ENCODE measurements around the gene IRF2BPL. TPM values are rescaled to one million over a fixed set of nuclear protein-coding genes. Genes with fewer than 3 reads are reported as not detected.

IRF2BPL gene
- total RNA-seq, 1 donor from 2014 or later: 4.8 TPM

GRCh38 chr14:77059276-77059915 lies 30.9 kb upstream of the IRF2BPL start:
- Histone ChIP-seq H3K27ac (no peak overlapping the region), H3K4me2 (no peak overlapping the region)

GRCh38 chr14:77058785-77059184 lies 30.3 kb upstream of the IRF2BPL start:
- Histone ChIP-seq H2AFZ (replicated peaks) (peak overlapping the region; percentile 64), H3K4me2 (no peak overlapping the region), H3K9me3 (ENCODE audit: low read depth) (no peaks in the 10 kb centered on the region), H3K4me1 (no peaks in the 10 kb centered on the region), H3K79me2 (ENCODE audit: low read depth) (no peaks in the 10 kb centered on the region), H3K27me3 (no peaks in the 10 kb centered on the region), H3F3A (ENCODE audit: low read depth) (no peaks in the 10 kb centered on the region), H3K36me3 (no peaks in the 10 kb centered on the region), H3K4me3 (no peak overlapping the region), H3K27ac (no peak overlapping the region), H4K20me1 (ENCODE audit: low read depth) (no peaks in the 10 kb centered on the region), H3K9ac (no peak overlapping the region)
- H3K9me3 Mint-ChIP-seq: peaks cover 2% of the 10 kb centered on the region
- H3K27me3 Mint-ChIP-seq (ENCODE audit: insufficient read depth, low read depth): peaks cover 16% of the 10 kb centered on the region
- no peak for TF ChIP-seq CTCF (IDR thresholded peaks at IDR 0.05)
- TF ChIP-seq EZH2 (IDR thresholded peaks at IDR 0.05): no peak
- TF ChIP-seq EZH2phosphoT487 (IDR thresholded peaks at IDR 0.05): no peak
- H3K27ac Mint-ChIP-seq: peak overlapping the region; percentile 98
- peaks cover 31% of the 10 kb centered on the region for H3K4me1 Mint-ChIP-seq
- DNase-seq (ENCODE audit: low spot score): no peak
- H3K36me3 Mint-ChIP-seq: peaks cover 1% of the 10 kb centered on the region
- H3K4me3 Mint-ChIP-seq: no peak overlapping the region

More at GRCh38 chr14:77059276-77059915, 30.9 kb upstream of the IRF2BPL start:
- peak overlapping the region; percentile 43 for H3K4me3 Mint-ChIP-seq
- H2AFZ ChIP-seq (replicated peaks): peak overlapping the region; percentile 64
- peaks cover 2% of the 10 kb centered on the region for H3K9me3 Mint-ChIP-seq
- H3K4me1 Mint-ChIP-seq: peaks cover 36% of the 10 kb centered on the region
- H3K9me3 ChIP-seq (ENCODE audit: low read depth): no peaks in the 10 kb centered on the region
- peaks cover 16% of the 10 kb centered on the region for H3K27me3 Mint-ChIP-seq (ENCODE audit: insufficient read depth, low read depth)
- H4K20me1 ChIP-seq (ENCODE audit: low read depth): no peaks in the 10 kb centered on the region
- H3K79me2 ChIP-seq (ENCODE audit: low read depth): no peaks in the 10 kb centered on the region
- H3K4me3 ChIP-seq: no peak overlapping the region
- H3F3A ChIP-seq (ENCODE audit: low read depth): no peaks in the 10 kb centered on the region
- H3K27me3 ChIP-seq: no peaks in the 10 kb centered on the region
- TF ChIP-seq EZH2phosphoT487 (IDR thresholded peaks at IDR 0.05): no peak
- peak; percentile 6 for TF ChIP-seq CTCF (IDR thresholded peaks at IDR 0.05)
- TF ChIP-seq EZH2 (IDR thresholded peaks at IDR 0.05): no peak
- H3K36me3 Mint-ChIP-seq: peaks cover 2% of the 10 kb centered on the region
- peaks cover 4% of the 10 kb centered on the region for H3K4me1 ChIP-seq
- H3K27ac Mint-ChIP-seq: peak overlapping the region; percentile 98
- no peaks in the 10 kb centered on the region for H3K36me3 ChIP-seq
- H3K9ac ChIP-seq: no peak overlapping the region
- peak; percentile 34 for DNase-seq (ENCODE audit: low spot score)

GRCh38 chr14:77058117-77058516 lies 29.6 kb upstream of the IRF2BPL start:
- no peaks in the 10 kb centered on the region for H3K9me3 ChIP-seq (ENCODE audit: low read depth)
- Mint-ChIP-seq H3K27ac (peak overlapping the region; percentile 79), H3K4me3 (no peak overlapping the region), H3K36me3 (no peaks in the 10 kb centered on the region), H3K9me3 (peaks cover 2% of the 10 kb centered on the region), H3K4me1 (peaks cover 27% of the 10 kb centered on the region), H3K27me3 (ENCODE audit: insufficient read depth, low read depth) (peaks cover 16% of the 10 kb centered on the region)
- no peaks in the 10 kb centered on the region for H3F3A ChIP-seq (ENCODE audit: low read depth)
- no peaks in the 10 kb centered on the region for H3K79me2 ChIP-seq (ENCODE audit: low read depth)
- H3K27ac ChIP-seq: no peak overlapping the region
- no peak overlapping the region for H3K4me2 ChIP-seq
- TF ChIP-seq CTCF (IDR thresholded peaks at IDR 0.05) (no peak), EZH2 (IDR thresholded peaks at IDR 0.05) (no peak), EZH2phosphoT487 (IDR thresholded peaks at IDR 0.05) (no peak)
- no peaks in the 10 kb centered on the region for H4K20me1 ChIP-seq (ENCODE audit: low read depth)
- H3K4me1 ChIP-seq: no peaks in the 10 kb centered on the region
- H3K9ac ChIP-seq: no peak overlapping the region
- H3K4me3 ChIP-seq: no peak overlapping the region
- no peaks in the 10 kb centered on the region for H3K27me3 ChIP-seq
- no peak overlapping the region for H2AFZ ChIP-seq (replicated peaks)
- H3K36me3 ChIP-seq: no peaks in the 10 kb centered on the region
- DNase-seq (ENCODE audit: low spot score): no peak
